Thoracic aorta (tissue), 2 donors: ENCODE measurements around the gene L1CAM. TPM values are rescaled to one million over a fixed set of nuclear protein-coding genes. Genes with fewer than 3 reads are reported as not detected.

ENCODE experiments used
- ATAC-seq: fragments of 150-250 bp; one replicate; pipeline ENCODE4 v1.8.0; 2017; ENCODE audit warnings: low read depth; ENCODE audit not compliant: insufficient number of reproducible peaks, low FRiP score
- DNase-seq: peaks from one replicate; pipeline ENCODE4 v3.0.0-alpha.2; 2020; ENCODE audit warnings: low spot score
- H3K27ac ChIP-seq, 2 donors: fragments of 200-600 bp; sonication (generic); 1 replicate in 1 of 2; 2 replicates in 1 of 2; pipeline ENCODE4 v1.5.1; 2016; ENCODE audit warnings: mild to moderate bottlenecking in 2 of 2, moderate library complexity in 2 of 2
- H3K27me3 ChIP-seq: fragments of 200-600 bp; sonication (generic); replicated peaks from 2 replicates; pipeline ENCODE4 v1.6.0; 2016; ENCODE audit warnings: mild to moderate bottlenecking; ENCODE audit not compliant: insufficient read depth
- H3K36me3 ChIP-seq: fragments of 200-600 bp; sonication (generic); one replicate; pipeline ENCODE4 v1.5.1; 2016
- H3K4me1 ChIP-seq, 2 donors: fragments of 200-600 bp; sonication (generic); 1 replicate in 1 of 2; 2 replicates in 1 of 2; pipeline versions ENCODE4 v1.5.1 to v1.6.0; 2016; ENCODE audit warnings: low read depth in 2 of 2, mild to moderate bottlenecking in 1 of 2; ENCODE audit not compliant: control insufficient read depth in 1 of 2
- H3K4me3 ChIP-seq: fragments of 200-600 bp; sonication (generic); 2 replicates; pipeline ENCODE4 v1.5.1; 2016; ENCODE audit warnings: mild to moderate bottlenecking
- H3K9me3 ChIP-seq: fragments of 200-600 bp; sonication (generic); 2 replicates; pipeline ENCODE4 v1.5.1; 2016
- total RNA-seq, 2 donors: library from RNA; depleted of rRNA; stranded (reverse); fragments of >200 nt; gene quantifications; one replicate each; pipeline versions ENCODE4 v1.1.0 to v1.2.3, GENCODE V29; 2016
- TF ChIP-seq, protein P1 (sequence below): fragments of 200-600 bp; sonication (generic); IDR thresholded peaks from one replicate; pipeline ENCODE4 v1.5.1; 2019; ENCODE audit warnings: antibody characterized with exemption

The L1CAM gene
- total RNA-seq, 2 donors from 2014 or later: 1.1 to 18.3 TPM

- Histone ChIP-seq H3K27ac (no peak overlapping the region), H3K4me3 (no peak overlapping the region), H3K36me3 (no peaks in the 10 kb centered on the region), H3K9me3 (no peaks in the 10 kb centered on the region), H3K27me3 (no peaks in the 10 kb centered on the region), H3K4me1 (peaks cover 0 to 7% of the 10 kb centered on the region in 2 donors)
- ATAC-seq (no peak), DNase-seq (no peak)
- TF ChIP-seq, protein P1, sequence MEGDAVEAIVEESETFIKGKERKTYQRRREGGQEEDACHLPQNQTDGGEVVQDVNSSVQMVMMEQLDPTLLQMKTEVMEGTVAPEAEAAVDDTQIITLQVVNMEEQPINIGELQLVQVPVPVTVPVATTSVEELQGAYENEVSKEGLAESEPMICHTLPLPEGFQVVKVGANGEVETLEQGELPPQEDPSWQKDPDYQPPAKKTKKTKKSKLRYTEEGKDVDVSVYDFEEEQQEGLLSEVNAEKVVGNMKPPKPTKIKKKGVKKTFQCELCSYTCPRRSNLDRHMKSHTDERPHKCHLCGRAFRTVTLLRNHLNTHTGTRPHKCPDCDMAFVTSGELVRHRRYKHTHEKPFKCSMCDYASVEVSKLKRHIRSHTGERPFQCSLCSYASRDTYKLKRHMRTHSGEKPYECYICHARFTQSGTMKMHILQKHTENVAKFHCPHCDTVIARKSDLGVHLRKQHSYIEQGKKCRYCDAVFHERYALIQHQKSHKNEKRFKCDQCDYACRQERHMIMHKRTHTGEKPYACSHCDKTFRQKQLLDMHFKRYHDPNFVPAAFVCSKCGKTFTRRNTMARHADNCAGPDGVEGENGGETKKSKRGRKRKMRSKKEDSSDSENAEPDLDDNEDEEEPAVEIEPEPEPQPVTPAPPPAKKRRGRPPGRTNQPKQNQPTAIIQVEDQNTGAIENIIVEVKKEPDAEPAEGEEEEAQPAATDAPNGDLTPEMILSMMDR: no peak
Measured at GRCh38 chrX:153886915-153887314, 942 bp upstream of the L1CAM start.

GRCh38 chrX:153885208-153885787 is 675 bp downstream of the L1CAM start:
- DNase-seq: no peak
- ATAC-seq: no peak
- H3K27me3 ChIP-seq: no peaks in the 10 kb centered on the region
- no peak overlapping the region for H3K27ac ChIP-seq
- no peaks in the 10 kb centered on the region for H3K36me3 ChIP-seq
- TF ChIP-seq, protein P1: no peak
- no peaks in the 10 kb centered on the region for H3K9me3 ChIP-seq
- peaks cover 0 to 7% of the 10 kb centered on the region in 2 donors for H3K4me1 ChIP-seq
- H3K4me3 ChIP-seq: no peak overlapping the region

DNA sequence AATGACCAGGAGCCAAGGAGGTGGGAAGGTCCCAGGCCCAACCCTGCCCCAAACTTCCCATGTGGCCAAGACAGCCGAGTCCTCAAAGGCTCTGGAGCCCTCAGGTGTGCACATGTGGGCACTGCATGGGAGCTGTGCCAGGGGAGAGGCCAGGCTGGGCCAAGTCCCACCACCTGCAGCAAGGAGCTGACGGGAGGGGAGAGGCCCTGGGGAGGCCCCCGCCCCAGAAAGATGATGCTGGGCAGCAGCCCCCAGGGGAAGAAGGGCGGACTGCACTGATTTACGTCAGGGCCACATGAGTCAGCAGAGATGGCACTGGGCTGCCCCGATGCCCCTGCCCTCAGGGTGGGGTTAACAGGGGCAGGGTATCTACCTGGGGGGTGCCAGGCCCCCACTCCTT is 1.4 kb downstream of the L1CAM start:
- Histone ChIP-seq H3K9me3 (no peaks in the 10 kb centered on the region), H3K4me1 (peaks cover 0 to 7% of the 10 kb centered on the region in 2 donors), H3K4me3 (no peak overlapping the region), H3K27me3 (no peaks in the 10 kb centered on the region), H3K36me3 (no peaks in the 10 kb centered on the region), H3K27ac (no peak overlapping the region)
- TF ChIP-seq, protein P1: no peak
- DNase-seq: no peak
- ATAC-seq: no peak

- H3K4me3 ChIP-seq: no peak overlapping the region
- no peaks in the 10 kb centered on the region for H3K9me3 ChIP-seq
- H3K36me3 ChIP-seq: no peaks in the 10 kb centered on the region
- no peaks in the 10 kb centered on the region for H3K27me3 ChIP-seq
- TF ChIP-seq, protein P1: no peak
- DNase-seq: no peak
- no peak overlapping the region for H3K27ac ChIP-seq
- peaks cover 0 to 7% of the 10 kb centered on the region in 2 donors for H3K4me1 ChIP-seq
- ATAC-seq: no peak
Measured at GRCh38 chrX:153884136-153884535, 1.8 kb downstream of the L1CAM start.

DNA sequence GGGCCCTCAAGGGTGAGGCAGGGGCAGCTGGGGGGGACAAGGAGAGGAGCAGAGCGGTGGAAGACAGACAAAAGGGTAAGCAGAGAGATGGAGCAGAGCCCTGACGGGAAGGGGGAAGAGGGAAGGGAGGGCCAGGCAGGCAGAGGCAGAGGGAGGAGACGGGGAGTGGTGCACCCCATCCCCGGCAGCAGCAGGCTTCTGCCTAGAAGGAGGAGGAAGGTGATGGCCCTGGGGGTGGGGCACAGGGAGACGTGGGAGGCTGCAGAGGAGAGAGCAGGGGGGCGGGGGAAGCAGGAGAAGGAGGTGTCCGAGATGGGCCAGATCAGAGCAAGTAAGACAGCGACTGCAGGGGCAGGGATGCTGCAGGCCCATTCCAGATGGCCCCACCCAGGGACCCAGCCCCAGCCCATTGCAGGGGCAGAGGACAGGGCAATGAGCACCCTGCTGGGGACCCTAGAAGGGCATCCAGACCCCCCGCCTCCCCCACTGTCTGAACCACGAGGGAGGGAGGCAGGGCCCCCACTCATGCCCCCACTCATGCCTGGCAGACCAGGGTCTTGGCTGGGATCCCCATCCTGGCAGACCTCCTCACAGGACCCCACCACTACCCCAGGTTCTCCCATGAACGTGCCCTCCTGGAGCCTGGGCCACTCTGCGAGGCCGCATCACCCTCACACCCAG is 2.7 kb downstream of the L1CAM start:
- ATAC-seq: no peak
- Histone ChIP-seq H3K36me3 (no peaks in the 10 kb centered on the region), H3K27me3 (no peaks in the 10 kb centered on the region), H3K9me3 (no peaks in the 10 kb centered on the region), H3K27ac (no peak overlapping the region), H3K4me1 (peaks cover 0 to 7% of the 10 kb centered on the region in 2 donors), H3K4me3 (no peak overlapping the region)
- TF ChIP-seq, protein P1: no peak
- DNase-seq: no peak
